Loucy (cell line): Measurements from ENCODE around the gene FAM210A.
A peak's percentile ranks its signal among the peaks of the same experiment; 100 is the strongest.

Source experiments
- H2AFZ ChIP-seq: fragments of 200-600 bp; sonication (generic); 2 replicates; pipeline ENCODE4 v1.6.0; 2016; ENCODE audit warnings: antibody characterized with exemption, mild to moderate bottlenecking, low read length, moderate library complexity
- H3F3A ChIP-seq: fragments of 200-600 bp; 2 replicates; pipeline ENCODE4 v1.6.0; 2016; ENCODE audit warnings: antibody characterized with exemption, low read depth, mild to moderate bottlenecking
- H3K27me3 ChIP-seq: fragments of 200-600 bp; sonication (generic); 2 replicates; pipeline ENCODE4 v1.6.1; 2014; ENCODE audit warnings: low read length, mild to moderate bottlenecking; ENCODE audit not compliant: insufficient read depth, poor library complexity, severe bottlenecking
- H3K36me3 ChIP-seq: fragments of 200-600 bp; sonication (generic); 2 replicates; pipeline ENCODE4 v1.6.1; 2016; ENCODE audit warnings: low read length; ENCODE audit not compliant: insufficient read depth
- H3K4me1 ChIP-seq: fragments of 200-600 bp; sonication (generic); 2 replicates; pipeline ENCODE4 v1.5.1; 2014; ENCODE audit warnings: low read length, mild to moderate bottlenecking; ENCODE audit not compliant: insufficient read depth, poor library complexity, severe bottlenecking
- H3K4me2 ChIP-seq: fragments of 200-600 bp; sonication (generic); 2 replicates; pipeline ENCODE4 v1.6.0; 2014; ENCODE audit warnings: antibody characterized with exemption, low read length, low read depth, mild to moderate bottlenecking; ENCODE audit not compliant: poor library complexity, severe bottlenecking
- H3K4me3 ChIP-seq: fragments of 200-600 bp; sonication (generic); 2 replicates; pipeline ENCODE4 v1.5.1; 2014; ENCODE audit warnings: low read length, mild to moderate bottlenecking, mixed read lengths; ENCODE audit not compliant: poor library complexity, severe bottlenecking
- H3K79me2 ChIP-seq: fragments of 200-600 bp; sonication (generic); 2 replicates; pipeline ENCODE4 v1.6.1; 2014; ENCODE audit warnings: low read length; ENCODE audit not compliant: insufficient read depth
- H3K9ac ChIP-seq: fragments of 200-600 bp; sonication (generic); 2 replicates; pipeline ENCODE4 v1.6.0; 2014; ENCODE audit warnings: mild to moderate bottlenecking, low read depth, low read length, moderate library complexity; ENCODE audit not compliant: poor library complexity, severe bottlenecking
- H3K9me2 ChIP-seq: fragments of 200-600 bp; sonication (generic); replicated peaks from 2 replicates; pipeline ENCODE4 v1.6.1; 2016; ENCODE audit warnings: low read depth, low read length, mixed read lengths
- H3K9me3 ChIP-seq: fragments of 200-600 bp; sonication (generic); 2 replicates; pipeline ENCODE4 v1.6.1; 2014; ENCODE audit warnings: mild to moderate bottlenecking, antibody characterized with exemption, low read length, low read depth; ENCODE audit not compliant: insufficient read depth
- H4K20me1 ChIP-seq: fragments of 200-600 bp; sonication (generic); 2 replicates; pipeline ENCODE4 v1.6.0; 2014; ENCODE audit warnings: antibody characterized with exemption, low read length, mild to moderate bottlenecking; ENCODE audit not compliant: insufficient read depth, poor library complexity, severe bottlenecking
- CTCF ChIP-seq: fragments of 200-600 bp; sonication (generic); conservative IDR thresholded peaks from 2 replicates; pipeline ENCODE4 v1.5.1; 2014; ENCODE audit warnings: mild to moderate bottlenecking, antibody characterized with exemption, low read length
- EZH2phosphoT487 ChIP-seq: fragments of 200-600 bp; IDR thresholded peaks from 2 replicates; pipeline ENCODE4 v1.6.1; 2018; ENCODE audit warnings: antibody characterized with exemption, mild to moderate bottlenecking, moderate library complexity, borderline replicate concordance

FAM210A gene

GRCh38 chr18:13616041-13616440, 110.3 kb downstream of the FAM210A start:
- TF ChIP-seq EZH2phosphoT487 (no peak), CTCF (no peak)
- Histone ChIP-seq H3K79me2 (peaks cover 85% of the 10 kb centered on the region), H3K9me3 (no peaks in the 10 kb centered on the region), H3K4me2 (peak overlapping the region; percentile 95), H3K4me1 (peaks cover 83% of the 10 kb centered on the region), H3K9me2 (no peaks in the 10 kb centered on the region), H2AFZ (no peak overlapping the region), H3K27me3 (no peaks in the 10 kb centered on the region), H3K36me3 (peaks cover 6% of the 10 kb centered on the region; the same call in 1 of the 2 replicates), H3F3A (0 out of 2 replicates have a peak, but pooled peaks cover 11% of the 10 kb centered on the region), H3K4me3 (peak overlapping the region; percentile 82), H3K9ac (peak overlapping the region; percentile 88), H4K20me1 (peaks cover 7% of the 10 kb centered on the region)

GRCh38 chr18:13615432-13615861, 110.9 kb downstream of the FAM210A start:
- no peaks in the 10 kb centered on the region for H3K27me3 ChIP-seq
- peaks cover under 1% of the 10 kb centered on the region; the same call in 1 of the 2 replicates for H3K36me3 ChIP-seq
- H3K4me3 ChIP-seq = peak overlapping the region; percentile 82
- H3K79me2 ChIP-seq = peaks cover 85% of the 10 kb centered on the region
- 0 out of 2 replicates have a peak, but pooled peaks cover 11% of the 10 kb centered on the region for H3F3A ChIP-seq
- no peak for TF ChIP-seq CTCF
- TF ChIP-seq EZH2phosphoT487 = no peak
- no peak overlapping the region for H2AFZ ChIP-seq
- no peaks in the 10 kb centered on the region for H3K9me2 ChIP-seq
- peaks cover 89% of the 10 kb centered on the region for H3K4me1 ChIP-seq
- peaks cover 7% of the 10 kb centered on the region for H4K20me1 ChIP-seq
- H3K4me2 ChIP-seq = peak overlapping the region; percentile 95
- H3K9ac ChIP-seq = peak overlapping the region; percentile 88
- no peaks in the 10 kb centered on the region for H3K9me3 ChIP-seq

GRCh38 chr18:13614641-13615288, 111.6 kb downstream of the FAM210A start:
- H3K36me3 ChIP-seq = no peaks in the 10 kb centered on the region
- peaks cover 7% of the 10 kb centered on the region for H4K20me1 ChIP-seq
- H3K27me3 ChIP-seq = no peaks in the 10 kb centered on the region
- TF ChIP-seq EZH2phosphoT487 (no peak), CTCF (no peak)
- H3K9me2 ChIP-seq = no peaks in the 10 kb centered on the region
- H3K4me2 ChIP-seq = peak overlapping the region; percentile 95
- 0 out of 2 replicates have a peak, but pooled peaks cover 11% of the 10 kb centered on the region for H3F3A ChIP-seq
- peaks cover 91% of the 10 kb centered on the region for H3K4me1 ChIP-seq
- no peaks in the 10 kb centered on the region for H3K9me3 ChIP-seq
- no peak overlapping the region for H2AFZ ChIP-seq
- H3K9ac ChIP-seq = peak overlapping the region; percentile 88
- peak overlapping the region; percentile 82 for H3K4me3 ChIP-seq
- peaks cover 80% of the 10 kb centered on the region for H3K79me2 ChIP-seq
